CD14-positive monocyte (primary cell): ENCODE results near the gene FBXL20. TPM values are rescaled to one million over a fixed set of nuclear protein-coding genes. Genes with fewer than 3 reads are reported as not detected.

Experiments
- DNase-seq, 3 donors: peaks; one replicate each; pipeline ENCODE4 v3.0.0-alpha.2; 2011 to 2022
- H2AFZ ChIP-seq: 2 replicates; pipeline ENCODE4 v1.6.0; 2012; ENCODE audit warnings: mild to moderate bottlenecking, low read depth, low read length, inconsistent platforms; ENCODE audit not compliant: insufficient read depth, poor library complexity, severe bottlenecking
- H3K27ac ChIP-seq, 2 donors: 1 replicate in 1 of 2; 2 replicates in 1 of 2; pipeline ENCODE4 v1.5.1; 2012 to 2013; ENCODE audit warnings: low read length in 2 of 2, control low read depth in 1 of 2, inconsistent platforms in 1 of 2, low read depth in 1 of 2, mild to moderate bottlenecking in 1 of 2
- H3K27me3 ChIP-seq, 2 donors: one replicate each; pipeline versions ENCODE4 v1.6.0 to v1.6.1; 2011 to 2013; ENCODE audit warnings: low read length in 2 of 2; ENCODE audit not compliant: control insufficient read depth in 2 of 2, insufficient read depth in 2 of 2
- H3K36me3 ChIP-seq, 2 donors: replicated peaks in 1 of 2; 1 replicate in 1 of 2; 2 replicates in 1 of 2; pipeline versions ENCODE4 v1.5.1 to v1.6.1; 2012 to 2013; ENCODE audit warnings: low read length in 2 of 2, control low read depth in 1 of 2, inconsistent platforms in 1 of 2, mild to moderate bottlenecking in 1 of 2; ENCODE audit not compliant: insufficient read depth in 2 of 2, control insufficient read depth in 1 of 2
- H3K4me1 ChIP-seq, 2 donors: 1 replicate in 1 of 2; 2 replicates in 1 of 2; pipeline versions ENCODE4 v1.5.1 to v1.6.1; 2012 to 2013; ENCODE audit warnings: low read length in 2 of 2, control low read depth in 1 of 2, inconsistent platforms in 1 of 2, mild to moderate bottlenecking in 1 of 2, moderate library complexity in 1 of 2; ENCODE audit not compliant: insufficient read depth in 2 of 2, control insufficient read depth in 1 of 2
- H3K4me2 ChIP-seq: replicated peaks from 2 replicates; pipeline ENCODE3; 2012; ENCODE audit warnings: low read length, moderate library complexity, mild to moderate bottlenecking; ENCODE audit not compliant: poor library complexity, severe bottlenecking; ENCODE audit errors: extremely low read depth
- H3K4me3 ChIP-seq, 3 experiments: fragments of 200-600 bp in 1 of 3; sonication (generic) in 1 of 3; replicated peaks in 1 of 3; 1 replicate in 2 of 3; 2 replicates in 1 of 3; pipeline ENCODE4 v1.5.1; 2011 to 2013; ENCODE audit warnings: low read length in 3 of 3, mild to moderate bottlenecking in 3 of 3, control low read depth in 2 of 3, low read depth in 2 of 3, inconsistent platforms in 1 of 3, moderate library complexity in 1 of 3
- H3K79me2 ChIP-seq: 2 replicates; pipeline ENCODE4 v1.6.0; 2012; ENCODE audit warnings: mild to moderate bottlenecking, control low read depth, inconsistent platforms, low read length, moderate library complexity; ENCODE audit not compliant: insufficient read depth
- H3K9ac ChIP-seq: 2 replicates; pipeline ENCODE4 v1.6.0; 2017; ENCODE audit warnings: low read length, mild to moderate bottlenecking; ENCODE audit not compliant: insufficient read depth, poor library complexity, severe bottlenecking
- H3K9me3 ChIP-seq, 2 donors: replicated peaks in 1 of 2; 1 replicate in 1 of 2; 2 replicates in 1 of 2; pipeline versions ENCODE4 v1.5.1 to v1.6.1; 2012 to 2013; ENCODE audit warnings: low read length in 2 of 2, control low read depth in 1 of 2; ENCODE audit not compliant: control insufficient read depth in 1 of 2, insufficient read depth in 1 of 2
- H4K20me1 ChIP-seq: 2 replicates; pipeline ENCODE4 v1.6.0; 2012; ENCODE audit warnings: mild to moderate bottlenecking, low read length, control low read depth, moderate library complexity; ENCODE audit not compliant: insufficient read depth
- H3K27ac Mint-ChIP-seq, 7 donors: one replicate each; pipeline ENCODE4 v1.8.0; 2020; ENCODE audit warnings: mild to moderate bottlenecking in 7 of 7, mixed read lengths in 7 of 7, moderate library complexity in 6 of 7, inconsistent platforms in 2 of 7
- H3K27me3 Mint-ChIP-seq, 3 donors: one replicate each; pipeline ENCODE4 v1.8.0; 2021 to 2022; ENCODE audit warnings: low read depth in 3 of 3, mild to moderate bottlenecking in 3 of 3, mixed read lengths in 3 of 3, moderate library complexity in 3 of 3, inconsistent platforms in 1 of 3
- H3K36me3 Mint-ChIP-seq, 2 donors: one replicate each; pipeline ENCODE4 v1.8.0; 2020; ENCODE audit warnings: mixed read lengths in 2 of 2, inconsistent platforms in 1 of 2, mild to moderate bottlenecking in 1 of 2
- H3K4me1 Mint-ChIP-seq: one replicate; pipeline ENCODE4 v1.8.0; 2020; ENCODE audit warnings: mild to moderate bottlenecking, mixed read lengths
- H3K4me3 Mint-ChIP-seq, 2 donors: one replicate each; pipeline ENCODE4 v1.8.0; 2020; ENCODE audit warnings: mild to moderate bottlenecking in 2 of 2, mixed read lengths in 2 of 2, moderate library complexity in 1 of 2
- H3K9me3 Mint-ChIP-seq, 7 donors: one replicate each; pipeline ENCODE4 v1.8.0; 2020 to 2022; ENCODE audit warnings: mixed read lengths in 7 of 7, mild to moderate bottlenecking in 6 of 7, moderate library complexity in 6 of 7, inconsistent platforms in 2 of 7
- WGBS: methylation state at CpG from one replicate; pipeline ENCODE4 v1.1.5; 2013; ENCODE audit warnings: missing lambda C conversion rate; ENCODE audit not compliant: insufficient coverage; 5-methylcytosine and 5-hydroxymethylcytosine counted together
- intact Hi-C, 2 donors: fragments of 100-400 bp; cut with micrococcal nuclease; formaldehyde crosslinking; loops; one replicate each; pipeline versions ENCODE4 v1.15.0 to v1.15.1; 2023
- polyA plus RNA-seq, 3 donors: library from polyadenylated mRNA; depleted of rRNA in 1 of 3; unstranded in 2 of 3; stranded (reverse) in 1 of 3; fragments of 300-500 nt in 2 of 3; fragments of >200 nt in 1 of 3; fragmentation: Illumina TruSeq in 2 of 3; gene quantifications; 1 replicate in 2 of 3; 2 replicates in 1 of 3; pipeline ENCODE4 v1.2.3, GENCODE V29; 2012 to 2021
- TF ChIP-seq, protein P1 (sequence below): fragments of 200-600 bp; IDR thresholded peaks from one replicate; pipeline ENCODE4 v1.8.0; 2022; ENCODE audit warnings: antibody characterized with exemption, mild to moderate bottlenecking

Gene FBXL20
- polyA plus RNA-seq, 3 donors: 4.0 to 7.7 (median 4.7) TPM

DNA sequence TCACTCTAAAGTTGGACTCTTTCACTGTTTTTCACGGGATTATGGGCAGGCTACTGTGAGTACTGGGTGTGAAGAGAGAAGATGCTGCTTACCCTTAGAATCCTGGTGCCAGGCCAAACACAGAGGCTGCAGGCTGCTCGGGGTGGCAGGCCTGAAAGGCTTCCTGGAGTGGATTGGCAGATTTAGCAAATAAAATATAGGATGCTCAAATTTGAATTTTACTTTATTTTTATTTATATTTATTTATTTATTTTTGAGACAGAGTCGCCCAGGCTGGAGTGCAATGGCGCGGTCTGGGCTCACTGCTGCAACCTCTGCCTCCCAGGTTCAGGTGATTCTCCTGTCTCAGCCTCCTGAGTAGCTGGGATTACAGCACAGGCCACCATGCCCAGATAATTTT is 160.8 kb downstream of the FBXL20 start:
- no peak overlapping the region for H3K27ac ChIP-seq
- no peaks in the 10 kb centered on the region for H3K9me3 Mint-ChIP-seq
- H3K4me2 ChIP-seq: no peak overlapping the region
- peaks cover 0 to 9% of the 10 kb centered on the region in 2 donors for H3K27me3 ChIP-seq
- H3K9me3 ChIP-seq: no peaks in the 10 kb centered on the region
- DNase-seq: no peak
- H2AFZ ChIP-seq: no peak overlapping the region
- no peak overlapping the region for H3K9ac ChIP-seq
- intact Hi-C loops: loop anchor here in 1 of 2 donors (5.0 to 10.0 kb wide), 2 partner anchors 33 to 76 kb away; partner anchors contain the start of gene ARL5C
- TF ChIP-seq, protein P1, sequence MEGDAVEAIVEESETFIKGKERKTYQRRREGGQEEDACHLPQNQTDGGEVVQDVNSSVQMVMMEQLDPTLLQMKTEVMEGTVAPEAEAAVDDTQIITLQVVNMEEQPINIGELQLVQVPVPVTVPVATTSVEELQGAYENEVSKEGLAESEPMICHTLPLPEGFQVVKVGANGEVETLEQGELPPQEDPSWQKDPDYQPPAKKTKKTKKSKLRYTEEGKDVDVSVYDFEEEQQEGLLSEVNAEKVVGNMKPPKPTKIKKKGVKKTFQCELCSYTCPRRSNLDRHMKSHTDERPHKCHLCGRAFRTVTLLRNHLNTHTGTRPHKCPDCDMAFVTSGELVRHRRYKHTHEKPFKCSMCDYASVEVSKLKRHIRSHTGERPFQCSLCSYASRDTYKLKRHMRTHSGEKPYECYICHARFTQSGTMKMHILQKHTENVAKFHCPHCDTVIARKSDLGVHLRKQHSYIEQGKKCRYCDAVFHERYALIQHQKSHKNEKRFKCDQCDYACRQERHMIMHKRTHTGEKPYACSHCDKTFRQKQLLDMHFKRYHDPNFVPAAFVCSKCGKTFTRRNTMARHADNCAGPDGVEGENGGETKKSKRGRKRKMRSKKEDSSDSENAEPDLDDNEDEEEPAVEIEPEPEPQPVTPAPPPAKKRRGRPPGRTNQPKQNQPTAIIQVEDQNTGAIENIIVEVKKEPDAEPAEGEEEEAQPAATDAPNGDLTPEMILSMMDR: no peak
- H4K20me1 ChIP-seq: no peaks in the 10 kb centered on the region
- no peak overlapping the region for H3K27ac Mint-ChIP-seq
- no peaks in the 10 kb centered on the region for H3K36me3 ChIP-seq
- no peaks in the 10 kb centered on the region for H3K79me2 ChIP-seq
- peaks cover 13 to 17% (median 14%) of the 10 kb centered on the region in 3 donors for H3K27me3 Mint-ChIP-seq
- no peak overlapping the region for H3K4me3 ChIP-seq
- H3K4me1 ChIP-seq: peaks cover 5 to 16% of the 10 kb centered on the region in 2 donors
- peaks cover 27% of the 10 kb centered on the region for H3K4me1 Mint-ChIP-seq
- H3K4me3 Mint-ChIP-seq: no peak overlapping the region
- 100% methylated on average over 1 of the region's 5 CpGs for WGBS
- H3K36me3 Mint-ChIP-seq: no peaks in the 10 kb centered on the region

- DNase-seq: peak in 2 of 3 donors; percentile 12 to 28
- no peak overlapping the region for H3K27ac Mint-ChIP-seq
- 29% methylated on average over 13 of the region's 16 CpGs for WGBS
- Histone ChIP-seq H3K4me1 (peaks cover 5 to 16% of the 10 kb centered on the region in 2 donors), H3K27me3 (peaks cover 0 to 9% of the 10 kb centered on the region in 2 donors), H2AFZ (no peak overlapping the region), H3K9me3 (no peaks in the 10 kb centered on the region), H4K20me1 (no peaks in the 10 kb centered on the region), H3K27ac (no peak overlapping the region), H3K36me3 (no peaks in the 10 kb centered on the region), H3K4me3 (no peak overlapping the region), H3K79me2 (no peaks in the 10 kb centered on the region), H3K4me2 (no peak overlapping the region), H3K9ac (no peak overlapping the region)
- peaks cover 14 to 20% (median 17%) of the 10 kb centered on the region in 3 donors for H3K27me3 Mint-ChIP-seq
- H3K4me1 Mint-ChIP-seq: peaks cover 29% of the 10 kb centered on the region
- peak overlapping the region in 1 of 2 donors; percentile 32 for H3K4me3 Mint-ChIP-seq
- no peaks in the 10 kb centered on the region for H3K9me3 Mint-ChIP-seq
- intact Hi-C loops: loop anchor here (5.0 to 10.0 kb wide), 4 partner anchors 32 to 245 kb away; partner anchors contain the start of gene ARL5C (in 2 of the 2)
- H3K36me3 Mint-ChIP-seq: no peaks in the 10 kb centered on the region
- TF ChIP-seq, protein P1: peak; percentile 71
Measured at GRCh38 chr17:39239640-39240314, 161.6 kb downstream of the FBXL20 start.
